Measurements from ENCODE around the gene GPR62.
"Not testable (repeated sequence)": the region's sequence is repeated elsewhere in the genome, so short reads cannot be mapped to it uniquely, and the experiment has no call there.

The GPR62 gene, protein sequence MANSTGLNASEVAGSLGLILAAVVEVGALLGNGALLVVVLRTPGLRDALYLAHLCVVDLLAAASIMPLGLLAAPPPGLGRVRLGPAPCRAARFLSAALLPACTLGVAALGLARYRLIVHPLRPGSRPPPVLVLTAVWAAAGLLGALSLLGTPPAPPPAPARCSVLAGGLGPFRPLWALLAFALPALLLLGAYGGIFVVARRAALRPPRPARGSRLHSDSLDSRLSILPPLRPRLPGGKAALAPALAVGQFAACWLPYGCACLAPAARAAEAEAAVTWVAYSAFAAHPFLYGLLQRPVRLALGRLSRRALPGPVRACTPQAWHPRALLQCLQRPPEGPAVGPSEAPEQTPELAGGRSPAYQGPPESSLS

DNA sequence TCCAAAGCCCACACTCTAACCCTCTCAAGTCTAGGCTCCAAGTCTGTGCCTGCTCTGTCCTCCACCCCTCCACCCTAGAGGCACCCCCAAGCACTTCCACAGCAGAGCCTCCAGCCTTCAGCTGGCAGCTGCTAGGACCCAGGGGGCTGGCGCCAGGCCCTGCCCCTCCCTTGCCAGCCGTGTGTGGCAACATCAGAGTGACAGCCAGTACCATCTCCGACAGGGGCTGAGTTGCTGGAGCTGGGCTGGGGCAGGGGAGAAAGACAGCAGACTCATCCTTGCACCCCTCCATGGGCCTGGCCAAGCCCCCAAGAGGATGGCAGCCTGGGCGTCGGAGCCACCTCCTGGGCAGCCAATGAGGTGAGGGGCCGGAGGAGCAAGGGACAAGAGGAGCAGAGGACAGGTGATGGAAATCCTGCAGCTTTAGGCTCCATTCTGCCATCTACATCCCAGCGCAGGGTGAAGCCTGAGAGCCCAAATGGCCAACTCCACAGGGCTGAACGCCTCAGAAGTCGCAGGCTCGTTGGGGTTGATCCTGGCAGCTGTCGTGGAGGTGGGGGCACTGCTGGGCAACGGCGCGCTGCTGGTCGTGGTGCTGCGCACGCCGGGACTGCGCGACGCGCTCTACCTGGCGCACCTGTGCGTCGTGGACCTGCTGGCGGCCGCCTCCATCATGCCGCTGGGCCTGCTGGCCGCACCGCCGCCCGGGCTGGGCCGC, at the start of gene GPR62:
Gene GPR62, plus strand, starts transcription at position 207 of the 718 bp plus-strand sequence. Its CDS starts 272 bp downstream, at position 479.
- no peak for DNase-seq

DNA sequence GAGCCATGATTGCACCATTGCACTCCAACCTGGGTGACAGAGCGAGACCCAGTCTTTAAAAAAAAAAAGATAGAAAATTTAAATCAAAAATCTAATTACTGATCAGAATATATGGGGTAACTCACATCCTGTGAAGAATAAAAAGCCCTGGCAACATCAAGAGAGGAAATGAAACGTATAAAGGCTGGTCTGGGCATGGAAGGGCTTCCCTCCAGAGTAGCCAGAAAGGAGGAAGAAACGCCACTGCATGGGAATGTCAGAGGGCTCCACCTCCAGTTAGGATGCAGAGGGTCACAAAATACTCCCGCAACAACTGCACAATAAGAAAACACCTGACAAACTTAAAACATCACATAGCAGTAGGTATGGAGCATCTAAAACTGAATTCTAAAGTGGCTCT, 47.2 kb upstream of the GPR62 start:
- no peak for DNase-seq

DNA sequence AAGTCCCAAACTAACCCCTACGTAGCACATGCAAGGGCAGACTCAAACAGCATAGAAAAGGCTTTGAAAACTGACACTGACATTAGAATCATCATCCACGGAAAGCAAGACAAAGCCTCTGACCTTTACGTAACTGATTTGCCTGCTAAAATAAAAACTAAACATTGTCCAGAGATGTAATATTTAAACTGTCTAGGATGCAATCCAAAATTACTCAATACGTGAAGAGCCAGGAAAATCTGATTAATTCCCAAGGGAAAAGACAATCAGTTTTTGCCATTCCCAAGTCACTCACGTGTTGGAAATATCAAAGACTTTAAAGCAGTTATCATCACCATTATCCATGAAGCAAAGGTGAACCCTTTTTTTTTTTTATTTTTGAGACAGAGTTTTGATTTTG, 38.8 kb upstream of the GPR62 start:
- no peak for DNase-seq

DNA sequence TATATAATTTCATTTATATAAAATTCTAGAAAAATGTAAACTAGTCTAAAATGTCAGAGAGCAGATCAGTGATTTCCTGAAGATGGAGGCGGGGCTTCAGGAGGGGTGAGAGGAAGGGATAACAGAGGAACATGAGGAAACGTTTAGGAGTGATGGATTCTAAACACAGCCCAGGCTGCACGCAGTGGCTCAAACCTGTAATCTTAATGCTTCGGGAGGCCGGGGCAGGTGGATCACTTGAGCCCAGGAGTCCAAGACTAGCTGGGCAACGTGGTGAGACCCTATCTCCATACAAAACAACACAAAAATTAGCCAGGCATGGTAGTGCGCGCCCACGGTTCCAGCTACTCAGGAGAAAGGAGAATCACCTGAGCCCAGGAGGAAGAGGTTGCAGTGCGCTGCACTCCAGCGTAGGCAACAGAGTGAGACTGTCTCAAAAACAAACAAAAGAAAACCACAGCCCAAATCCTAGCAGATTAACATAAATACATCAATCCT, 34.1 kb upstream of the GPR62 start:
- DNase-seq, result no peak

DNA sequence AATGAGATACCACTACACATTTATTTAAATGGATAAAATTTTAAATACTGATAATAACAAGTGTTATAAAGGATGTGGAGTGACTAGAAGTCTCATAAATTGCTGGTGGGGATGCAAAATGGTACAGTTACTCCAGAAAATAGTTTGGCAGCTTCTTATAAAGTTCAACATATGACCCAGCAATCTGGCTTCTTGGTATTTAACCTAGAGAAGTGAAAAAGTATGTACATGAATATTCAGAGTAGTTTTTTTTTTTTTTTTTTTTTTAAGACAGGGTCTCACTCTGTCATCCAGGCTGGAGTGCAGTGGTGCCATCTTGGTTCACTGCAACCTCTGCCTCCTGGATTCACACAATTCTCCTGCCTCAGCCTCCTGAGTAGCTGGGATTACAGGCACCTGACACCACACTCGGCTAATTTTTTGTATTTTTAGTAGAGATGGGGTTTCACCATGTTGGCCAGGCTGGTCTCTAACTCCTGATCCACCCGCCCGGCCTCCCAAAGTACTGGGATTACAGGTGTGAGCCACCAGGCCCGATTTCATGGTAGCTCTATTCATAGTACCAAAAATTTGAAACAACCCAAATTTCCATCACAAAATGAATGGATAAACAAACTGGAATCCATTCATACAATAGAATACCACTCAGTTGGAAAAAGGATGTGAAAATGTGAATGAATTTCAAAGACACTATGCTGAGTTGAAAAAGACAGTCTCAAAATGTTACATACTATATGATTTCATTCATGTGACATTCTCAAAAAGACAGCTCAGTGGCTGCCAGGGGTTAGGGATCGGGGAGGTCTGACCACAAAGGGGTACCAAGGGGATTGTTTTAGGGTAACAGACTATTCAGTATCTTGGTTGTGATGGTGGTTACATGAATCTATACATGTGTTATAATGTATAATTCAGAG, 27.9 kb upstream of the GPR62 start:
- no peak for DNase-seq

DNA sequence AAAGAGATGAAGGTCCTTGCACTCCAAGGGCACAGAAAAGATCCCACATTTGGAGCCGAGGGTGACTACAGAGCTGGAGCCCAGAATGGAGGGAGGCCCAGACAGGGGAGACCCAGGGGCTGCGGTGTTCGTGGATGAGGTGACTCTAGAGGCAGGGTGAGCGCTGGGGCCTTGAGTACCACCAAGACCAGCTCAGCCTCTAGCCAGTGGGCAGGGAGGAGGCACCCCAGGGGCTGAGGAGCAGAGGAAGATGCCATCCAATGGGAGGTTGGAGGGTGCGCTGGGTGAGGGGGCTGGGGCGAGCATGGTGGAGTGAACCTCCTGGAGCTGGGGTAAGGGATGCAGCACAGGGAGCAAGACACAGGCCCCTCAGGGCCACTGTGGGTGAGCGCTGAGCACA, 26.7 kb upstream of the GPR62 start:
- no peak for DNase-seq

DNA sequence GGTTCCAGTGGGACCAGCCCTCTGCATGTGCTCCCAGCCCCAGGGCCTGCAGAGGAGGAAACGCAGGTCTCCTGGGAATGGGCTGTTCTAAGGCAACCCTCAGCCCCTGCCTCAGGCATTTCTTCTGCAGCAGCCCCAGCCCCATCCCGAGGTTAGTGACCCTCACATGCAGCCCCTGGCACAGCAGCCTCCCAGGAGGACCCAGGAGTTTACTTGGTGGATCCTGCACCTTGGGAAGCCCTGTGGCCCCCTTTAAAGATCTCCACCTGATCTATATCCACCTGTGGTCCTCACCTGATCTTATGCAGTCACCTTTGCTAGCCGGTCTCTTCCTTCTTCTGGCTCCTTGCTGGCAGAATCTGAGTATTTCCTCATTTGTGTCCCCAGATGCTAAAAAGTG, 26.2 kb upstream of the GPR62 start:
- DNase-seq, result not testable (repeated sequence)

DNA sequence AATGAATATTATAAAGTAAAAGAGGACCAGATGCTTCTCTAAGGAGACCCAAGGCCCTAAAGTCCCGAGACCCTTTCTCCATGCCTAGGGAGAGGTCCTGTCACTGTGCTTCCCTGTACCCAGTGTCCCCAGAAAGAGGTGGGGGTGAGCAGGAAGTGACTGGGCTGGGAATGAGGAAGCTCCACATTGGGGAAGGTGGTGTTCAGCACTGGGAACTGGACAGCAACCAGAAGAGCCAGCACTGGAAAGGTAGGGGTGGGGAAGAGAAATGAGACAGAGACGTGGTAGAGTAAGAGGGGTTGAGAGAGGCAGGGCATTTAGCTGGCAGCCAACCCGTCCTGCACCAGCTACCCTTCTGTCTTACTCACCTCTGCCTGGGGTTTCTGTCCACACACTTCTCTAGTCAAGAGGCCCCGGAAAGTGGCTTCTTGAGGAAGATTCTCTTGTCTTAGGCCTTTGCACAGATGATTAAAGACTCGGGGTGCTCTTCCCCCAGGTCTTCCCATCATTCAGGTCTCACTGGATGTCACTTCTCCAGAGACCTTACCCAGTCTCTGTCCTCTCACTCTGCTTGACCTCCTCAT, 25.7 kb upstream of the GPR62 start:
- no peak for DNase-seq

DNA sequence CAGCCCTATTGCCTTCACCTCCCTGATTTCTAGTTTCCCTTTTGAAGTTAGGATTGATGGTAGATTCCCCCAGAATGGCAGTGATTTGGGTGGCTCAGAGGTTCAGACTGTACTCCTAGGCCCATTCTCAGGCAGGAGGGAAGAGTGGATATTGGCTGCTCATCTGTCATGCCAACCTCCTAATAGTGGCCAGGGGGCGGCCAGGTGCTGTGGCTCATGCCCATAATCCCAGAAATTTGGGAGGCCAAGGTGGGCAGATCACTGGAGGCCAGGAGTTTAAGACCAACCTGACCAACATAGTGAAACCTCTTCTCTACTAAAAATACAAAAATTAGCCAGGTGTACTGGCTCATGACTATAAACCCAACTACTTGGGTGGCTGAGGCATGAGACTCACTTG, 24.7 kb upstream of the GPR62 start:
- DNase-seq, result no peak

DNA sequence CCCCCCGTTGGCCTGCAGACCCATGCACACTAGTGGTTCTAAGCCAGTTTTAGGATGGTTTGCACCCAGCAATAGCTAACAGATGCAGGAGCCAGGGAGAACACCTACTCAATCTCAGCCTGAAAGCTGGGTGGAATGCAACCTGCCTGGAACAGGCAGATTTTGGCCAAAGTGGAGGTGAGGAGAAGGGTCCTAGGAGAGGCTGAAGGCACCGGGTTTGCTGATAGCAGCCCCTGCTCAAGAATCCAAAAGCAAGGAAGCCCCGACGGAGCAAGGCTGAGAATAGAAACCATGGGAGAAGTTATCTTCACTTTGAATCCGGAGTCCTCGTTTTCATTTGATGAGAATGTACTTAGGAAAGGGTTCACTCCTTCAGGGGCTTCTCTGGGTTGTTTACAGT, 23.4 kb upstream of the GPR62 start:
- DNase-seq, result no peak

DNA sequence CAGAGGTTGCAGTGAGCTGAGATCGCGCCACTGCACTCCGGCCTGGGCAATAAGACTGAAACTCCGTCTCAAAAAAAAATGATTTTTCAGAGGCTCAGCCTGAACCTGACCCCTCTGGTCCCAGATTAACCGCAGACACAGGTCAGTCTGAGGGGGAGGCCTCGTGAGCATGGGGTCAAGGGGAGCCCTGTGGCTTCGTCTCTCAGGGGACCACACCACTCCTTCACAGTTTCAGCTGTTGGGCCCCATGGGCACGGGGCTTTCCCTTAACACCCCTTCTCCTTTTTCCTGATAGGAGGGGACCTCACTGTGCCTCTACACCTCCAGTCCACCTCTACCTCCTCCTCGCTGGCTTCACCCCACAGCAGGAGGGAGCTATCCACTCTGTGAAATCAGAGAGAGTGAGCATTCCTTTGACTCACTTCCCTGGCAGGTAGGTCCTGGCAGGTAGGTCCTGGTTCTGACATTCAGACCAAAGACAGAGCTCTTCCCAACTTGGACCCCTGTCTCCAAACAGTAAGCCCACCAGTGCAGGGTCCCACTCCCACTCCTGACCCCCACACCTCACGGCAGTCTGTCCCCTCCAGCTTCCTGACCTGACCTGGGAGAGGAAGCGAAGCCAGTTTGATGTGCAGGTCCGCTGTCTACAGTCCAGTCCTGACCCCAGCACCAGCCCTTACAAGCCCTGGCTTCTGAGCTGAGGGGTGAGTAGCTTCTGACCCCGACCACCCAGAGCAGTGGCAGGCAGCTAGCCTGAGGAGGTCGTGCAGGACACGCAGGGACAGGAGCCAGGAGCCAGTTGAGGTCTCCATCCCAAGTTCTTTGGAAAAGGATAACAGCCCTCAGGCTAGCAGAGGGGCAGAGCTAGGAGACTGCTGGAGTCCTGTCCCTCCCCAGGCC, 22.5 kb upstream of the GPR62 start:
- no peak for DNase-seq

DNA sequence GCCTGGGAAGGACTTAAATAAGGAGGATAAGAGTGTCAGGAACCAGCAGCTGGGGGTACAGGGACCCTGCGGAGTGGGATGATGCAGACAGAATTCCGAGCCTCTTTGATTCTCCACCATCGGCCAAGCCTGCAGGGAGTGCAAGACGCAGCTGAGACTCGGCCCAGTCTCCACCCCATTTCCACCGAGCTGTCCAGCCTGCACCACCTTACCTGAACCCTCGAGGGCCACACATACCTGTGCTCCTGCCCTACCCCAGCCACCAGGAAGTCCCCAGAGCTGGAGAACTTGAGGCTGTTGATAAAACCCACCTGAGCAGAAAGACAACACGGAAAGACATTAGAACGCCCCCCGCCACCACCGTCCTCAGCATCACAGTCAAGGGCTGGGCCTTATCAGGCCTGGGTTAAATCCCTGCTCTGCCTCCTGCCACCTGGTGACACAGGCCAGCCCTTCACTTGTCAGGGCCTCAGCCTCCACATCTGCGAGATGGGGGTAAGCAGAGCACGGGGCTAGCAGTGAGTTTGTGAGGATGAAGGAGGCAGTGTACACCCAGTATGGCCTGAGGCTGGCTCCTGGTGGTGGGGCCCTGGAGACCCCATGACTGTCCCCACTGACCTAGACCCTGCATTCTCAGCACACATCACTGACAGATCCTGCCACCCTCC, 21.6 kb upstream of the GPR62 start:
- DNase-seq, result no peak

DNA sequence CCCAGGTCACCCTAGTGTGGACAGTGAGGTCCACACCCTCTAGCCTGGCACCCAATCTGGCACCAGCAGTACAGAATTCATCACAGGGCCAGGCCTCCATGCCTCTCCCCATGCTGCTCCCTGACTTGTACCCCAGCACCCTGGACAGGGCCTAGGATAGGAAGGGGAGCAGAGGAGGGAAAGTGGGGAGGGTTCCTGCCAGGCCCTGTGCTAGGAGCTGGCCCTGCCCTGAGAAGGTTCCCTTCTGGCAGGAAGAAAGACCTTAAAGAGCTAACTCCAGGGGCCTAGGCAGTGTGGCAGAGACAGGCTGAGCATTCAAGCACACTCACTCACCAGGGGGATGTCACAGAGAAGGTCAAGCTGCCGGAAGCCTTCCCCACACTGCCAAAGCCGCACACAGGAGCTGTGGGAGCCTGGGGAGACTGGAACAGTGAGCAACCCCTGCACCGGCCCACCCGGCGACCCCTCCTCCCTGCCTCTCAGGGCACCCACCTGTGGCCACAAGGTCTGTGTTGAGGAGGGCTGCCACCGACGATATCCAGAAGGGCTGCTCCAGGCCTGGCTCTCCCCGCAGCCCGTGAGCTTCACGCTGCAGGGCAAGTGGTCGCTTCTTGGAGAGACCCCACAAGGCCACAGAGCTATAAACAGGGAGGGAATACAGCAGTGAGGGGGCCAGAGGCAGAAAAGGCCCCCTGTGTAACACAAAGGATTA, 20.9 kb upstream of the GPR62 start:
- DNase-seq, result no peak

DNA sequence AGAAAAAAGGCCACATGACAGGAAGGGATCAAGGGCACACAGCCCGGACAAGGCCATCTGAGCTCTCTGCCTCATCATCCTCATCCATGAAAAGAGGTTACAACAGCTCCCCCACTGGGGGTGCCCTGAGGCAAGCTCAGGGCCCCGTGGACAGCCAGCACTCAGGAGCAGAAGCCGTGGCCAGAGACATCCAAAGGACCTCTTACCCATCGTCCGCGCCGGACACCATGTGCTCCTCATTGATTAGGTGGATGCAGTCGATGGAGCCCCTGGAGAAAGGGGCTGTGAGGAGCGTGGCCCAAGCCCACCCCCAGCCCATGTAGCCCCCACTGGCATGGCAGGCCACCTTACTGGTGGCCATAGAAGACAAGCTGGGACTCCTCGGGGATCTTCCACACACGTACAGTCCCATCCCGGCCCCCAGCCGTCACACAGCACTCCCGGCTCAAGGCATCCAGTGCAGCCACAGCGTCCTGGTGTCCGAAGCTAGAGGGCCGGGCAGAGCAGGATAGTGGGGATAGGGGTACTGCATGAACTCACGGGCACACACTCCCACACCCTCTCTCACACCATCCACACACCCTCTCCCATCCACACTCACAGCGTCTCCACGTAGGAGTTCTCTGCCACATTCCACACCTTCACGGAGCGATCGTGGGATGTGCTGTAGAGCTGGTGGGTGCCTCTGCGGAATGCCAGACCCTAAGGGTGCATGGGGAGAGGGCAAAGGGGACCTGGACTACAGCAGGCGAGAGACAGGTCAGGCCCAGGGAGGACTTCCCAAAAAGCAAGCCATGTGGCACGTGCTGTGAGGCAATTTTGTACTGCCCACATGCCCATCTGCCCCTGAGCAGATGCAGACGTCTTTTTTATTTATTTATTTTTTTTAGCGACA, 19.9 kb upstream of the GPR62 start:
- DNase-seq, result no peak

DNA sequence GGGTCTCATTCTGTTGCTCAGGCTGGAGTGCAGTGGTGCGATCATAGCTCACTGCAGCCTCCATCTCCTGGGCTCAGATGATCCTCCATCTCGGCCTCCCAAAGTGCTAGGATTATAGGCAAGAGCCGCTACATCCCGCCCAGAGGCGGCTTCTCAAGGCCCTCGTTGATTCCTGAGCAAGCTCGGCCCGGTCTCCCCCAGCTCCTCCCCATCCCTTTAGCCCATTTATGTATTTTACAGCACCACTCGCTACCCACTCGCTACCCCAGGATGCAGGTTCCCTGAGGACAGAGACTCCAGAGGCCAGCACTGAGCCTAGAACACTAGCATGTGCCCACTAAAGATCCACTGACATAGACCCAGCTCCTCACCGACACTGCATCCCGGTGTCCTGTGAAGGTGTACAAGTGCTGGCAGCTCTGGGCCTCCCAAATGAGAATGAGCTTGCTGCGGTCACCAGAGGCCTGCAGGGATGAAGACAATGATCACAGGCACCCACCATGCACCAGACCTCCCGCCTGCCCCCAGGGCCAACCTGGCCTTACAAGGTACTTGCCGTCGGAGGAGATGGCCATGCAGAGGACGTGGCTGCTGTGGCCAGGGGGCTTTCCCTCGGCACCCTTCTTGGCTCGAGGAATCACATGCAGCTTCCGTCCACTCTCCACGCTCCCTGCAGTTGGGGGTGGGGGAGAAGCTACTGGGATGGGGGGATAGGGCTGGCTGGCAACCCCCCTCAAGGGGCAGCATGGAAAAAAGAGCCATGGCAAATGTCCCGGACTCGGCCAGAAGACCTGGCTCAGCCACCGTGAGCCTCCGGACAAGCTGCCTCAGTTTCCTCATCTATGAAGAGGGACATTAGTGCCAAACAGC, 19.1 kb upstream of the GPR62 start:
- no peak for DNase-seq

DNA sequence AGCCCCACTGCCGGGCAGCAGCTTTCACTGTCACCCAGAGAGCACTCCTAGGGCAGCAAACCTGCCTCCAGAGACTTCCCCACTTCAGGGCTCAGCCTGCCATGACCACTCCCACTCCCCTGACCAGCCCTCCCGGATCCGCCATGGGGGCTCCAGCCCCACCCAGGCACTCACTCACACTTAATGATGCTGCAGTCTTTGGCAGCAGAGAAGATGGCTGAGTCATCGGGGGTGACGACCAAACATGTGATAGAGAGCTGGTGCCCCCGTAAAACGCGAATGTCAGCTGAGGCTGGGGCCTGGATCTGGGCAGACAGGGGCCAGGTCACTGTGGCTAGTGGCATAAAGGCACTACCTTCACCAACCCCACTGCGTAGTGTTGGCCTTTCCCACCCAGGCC, 18.2 kb upstream of the GPR62 start:
- no peak for DNase-seq

DNA sequence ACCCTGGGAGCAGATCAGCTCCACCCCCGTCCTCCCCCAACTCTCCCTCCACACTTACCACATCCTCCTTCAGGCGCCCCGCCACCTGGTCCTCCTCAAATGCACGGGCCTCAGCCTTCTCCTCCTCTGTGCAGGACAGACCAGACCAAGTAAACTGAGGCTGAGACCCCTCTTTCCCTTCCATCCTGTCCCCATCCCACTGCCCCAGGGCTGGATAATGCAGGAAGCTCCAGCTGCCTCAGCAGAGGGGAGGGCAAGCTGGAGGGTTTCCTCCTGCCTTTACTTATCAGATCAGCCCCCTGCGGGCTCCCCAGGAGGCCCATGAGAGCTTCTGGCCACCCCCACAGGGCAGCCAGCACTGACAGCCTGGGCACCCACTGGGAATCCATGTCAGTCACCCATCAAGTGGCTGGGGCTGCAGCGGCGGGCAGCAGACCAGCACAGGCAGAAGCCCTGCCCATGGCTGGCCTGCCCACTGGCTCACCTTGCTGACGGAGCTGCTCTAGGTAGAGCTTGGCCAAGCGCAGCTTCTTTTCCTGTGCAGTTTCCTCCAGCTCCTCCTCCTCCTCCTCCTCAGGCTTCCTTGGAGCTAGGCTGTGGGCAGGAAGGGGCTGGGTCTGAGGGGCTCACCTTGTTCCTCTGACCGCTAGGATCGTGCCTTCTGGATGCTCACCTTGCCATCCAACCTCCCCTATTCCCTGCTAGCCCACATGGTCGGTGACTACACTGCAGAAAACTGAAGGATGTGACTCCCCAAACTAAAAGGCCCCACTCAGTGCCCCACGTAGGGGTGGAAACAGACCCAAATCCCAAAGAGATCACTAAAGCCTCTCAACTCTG, 17.4 kb upstream of the GPR62 start:
- no peak for DNase-seq
